ENCODE measurements around the gene PCDHB1.

DNA sequence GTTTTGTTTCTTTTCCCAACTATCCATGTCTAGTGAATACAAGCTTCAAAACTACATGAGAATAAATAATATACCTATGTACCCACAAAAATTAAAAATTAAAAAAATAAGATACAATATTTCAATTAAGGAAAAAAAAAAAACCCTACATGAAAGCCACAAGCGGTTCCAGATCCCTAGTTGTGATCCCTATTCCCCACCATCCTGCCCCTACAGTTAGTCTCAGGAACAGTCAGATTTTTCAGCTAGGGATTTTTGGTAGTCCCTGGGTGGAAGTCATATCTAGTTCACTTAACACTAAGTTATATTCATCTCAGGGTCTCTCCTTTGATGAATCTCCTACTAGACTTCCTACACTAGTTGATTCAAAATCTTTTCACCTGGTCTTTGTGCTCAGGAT is 18.5 kb upstream of the PCDHB1 start:
- no peak for TF ChIP-seq MAX (IDR thresholded peaks at IDR 0.05)
- no peak for TF ChIP-seq EGR1 (IDR thresholded peaks at IDR 0.05)
- TF ChIP-seq EP300 (IDR thresholded peaks at IDR 0.05; ENCODE audit: borderline replicate concordance) = no peak
- no peak for TF ChIP-seq FOXM1 (IDR thresholded peaks at IDR 0.05; ENCODE audit: borderline replicate concordance, low read depth)

All from Ishikawa (cell line).